Uterus (tissue), 4 donors: Measurements from ENCODE around the gene GORASP2. TPM values are rescaled to one million over a fixed set of nuclear protein-coding genes. Genes with fewer than 3 reads are reported as not detected.

ENCODE experiments used
- DNase-seq, 2 donors: peaks; one replicate each; pipeline ENCODE4 v3.0.0-alpha.2; 2019 to 2020
- H3K27ac ChIP-seq, 2 donors: fragments of 200-600 bp; sonication (generic); 1 replicate in 1 of 2; 2 replicates in 1 of 2; pipeline ENCODE4 v1.5.1; 2016 to 2018
- H3K27me3 ChIP-seq, 2 donors: fragments of 200-600 bp; sonication (generic); one replicate each; pipeline ENCODE4 v1.5.1; 2018 to 2019; ENCODE audit warnings: control low read depth in 1 of 2
- H3K36me3 ChIP-seq, 2 donors: fragments of 200-600 bp; sonication (generic); one replicate each; pipeline ENCODE4 v1.5.1; 2019; ENCODE audit warnings: control low read depth in 1 of 2
- H3K4me1 ChIP-seq, 2 donors: fragments of 200-600 bp; sonication (generic); one replicate each; pipeline ENCODE4 v1.5.1; 2018 to 2019; ENCODE audit warnings: control low read depth in 1 of 2
- H3K4me3 ChIP-seq, 2 donors: fragments of 200-600 bp; sonication (generic); 1 replicate in 1 of 2; 2 replicates in 1 of 2; pipeline ENCODE4 v1.5.1; 2018 to 2019; ENCODE audit warnings: mild to moderate bottlenecking in 1 of 2
- H3K9me3 ChIP-seq, 2 donors: fragments of 200-600 bp; sonication (generic); one replicate each; pipeline ENCODE4 v1.5.1; 2019; ENCODE audit warnings: control low read depth in 1 of 2
- CTCF ChIP-seq, 4 experiments: fragments of 200-600 bp in 2 of 4; fragments of 450-650 bp in 2 of 4; sonication (generic) in 2 of 4; IDR thresholded peaks; one replicate each; pipeline ENCODE4 v1.5.1; 2016 to 2019; ENCODE audit warnings: antibody characterized with exemption in 4 of 4, mild to moderate bottlenecking in 2 of 4, moderate library complexity in 1 of 4
- POLR2A ChIP-seq, 2 donors: fragments of 450-650 bp; IDR thresholded peaks; one replicate each; pipeline ENCODE4 v1.6.1; 2016; ENCODE audit warnings: antibody characterized with exemption in 2 of 2, mild to moderate bottlenecking in 1 of 2, moderate library complexity in 1 of 2
- intact Hi-C: fragments of 100-400 bp; cut with DNase I; formaldehyde crosslinking; loops from one replicate; pipeline ENCODE4 v1.15.1; 2023; ENCODE audit warnings: low total_unique reads
- total RNA-seq, 4 donors: library from RNA; depleted of rRNA in 3 of 4; stranded (reverse); fragments of >200 nt in 3 of 4; gene quantifications; one replicate each; pipeline versions ENCODE4 v1.1.0 to v1.2.4, GENCODE V29; 2014 to 2023
- donor health status: DM: yes; HTN: yes; CAD: no.

Gene GORASP2
- total RNA-seq, 4 donors from 2014 or later: 23.1 to 116 (median 65.4) TPM

- DNase-seq: peak in 1 of 2 donors; percentile 24
- no peaks in the 10 kb centered on the region for H3K9me3 ChIP-seq
- intact Hi-C loops: loop anchor here (10.0 kb wide), 1 partner anchor 1233 kb away; the partner anchor contains the start of genes CFAP210 and PHOSPHO2
- H3K27ac ChIP-seq: peak overlapping the region; percentile 88 to 89
- H3K4me1 ChIP-seq: no peaks in the 10 kb centered on the region
- no peaks in the 10 kb centered on the region for H3K36me3 ChIP-seq
- TF ChIP-seq POLR2A (IDR thresholded peaks at IDR 0.05) (no peak), CTCF (IDR thresholded peaks at IDR 0.05) (no peak)
- H3K4me3 ChIP-seq: peak overlapping the region; percentile 35 to 73
- no peaks in the 10 kb centered on the region for H3K27me3 ChIP-seq
These were observed 823 bp upstream of the GORASP2 start for GRCh38 chr2:170928036-170928823.

GRCh38 chr2:170929686-170930050, 615 bp downstream of the GORASP2 start:
- Histone ChIP-seq H3K27me3 (no peaks in the 10 kb centered on the region), H3K9me3 (no peaks in the 10 kb centered on the region), H3K27ac (peak overlapping the region; percentile 88 to 89), H3K4me1 (no peaks in the 10 kb centered on the region), H3K4me3 (peak overlapping the region; percentile 73 to 90), H3K36me3 (no peaks in the 10 kb centered on the region)
- intact Hi-C loops: loop anchor here (10.0 kb wide), 1 partner anchor 1235 kb away; the partner anchor contains the start of genes CFAP210 and PHOSPHO2
- DNase-seq: peak; percentile 42 to 44
- TF ChIP-seq POLR2A (IDR thresholded peaks at IDR 0.05) (no peak), CTCF (IDR thresholded peaks at IDR 0.05) (peak in 1 of 4 experiments; percentile 3)

GRCh38 chr2:170930131-170930990, 1.3 kb downstream of the GORASP2 start:
- H3K4me1 ChIP-seq: no peaks in the 10 kb centered on the region
- H3K4me3 ChIP-seq: peak overlapping the region; percentile 73 to 90
- intact Hi-C loops: no loop called here
- no peak for DNase-seq
- no peaks in the 10 kb centered on the region for H3K27me3 ChIP-seq
- H3K36me3 ChIP-seq: no peaks in the 10 kb centered on the region
- H3K9me3 ChIP-seq: no peaks in the 10 kb centered on the region
- H3K27ac ChIP-seq: peak overlapping the region; percentile 88 to 89
- no peak for TF ChIP-seq CTCF (IDR thresholded peaks at IDR 0.05)
- TF ChIP-seq POLR2A (IDR thresholded peaks at IDR 0.05): no peak

- Histone ChIP-seq H3K4me1 (no peaks in the 10 kb centered on the region), H3K4me3 (peak overlapping the region in 1 of 2 donors; percentile 73), H3K9me3 (no peaks in the 10 kb centered on the region), H3K27ac (no peak overlapping the region), H3K36me3 (no peaks in the 10 kb centered on the region), H3K27me3 (no peaks in the 10 kb centered on the region)
- DNase-seq: no peak
- no peak for TF ChIP-seq POLR2A (IDR thresholded peaks at IDR 0.05)
- TF ChIP-seq CTCF (IDR thresholded peaks at IDR 0.05): no peak
- intact Hi-C loops: no loop called here
These were observed 1.9 kb downstream of the GORASP2 start for GRCh38 chr2:170930991-170931266.

GRCh38 chr2:170932166-170932565, 3.1 kb downstream of the GORASP2 start:
- Histone ChIP-seq H3K4me1 (no peaks in the 10 kb centered on the region), H3K36me3 (no peaks in the 10 kb centered on the region), H3K4me3 (no peak overlapping the region), H3K9me3 (no peaks in the 10 kb centered on the region), H3K27ac (no peak overlapping the region), H3K27me3 (no peaks in the 10 kb centered on the region)
- TF ChIP-seq POLR2A (IDR thresholded peaks at IDR 0.05) (no peak), CTCF (IDR thresholded peaks at IDR 0.05) (no peak)
- intact Hi-C loops: no loop called here
- DNase-seq: no peak
